Measurements from ENCODE around the gene MAPK13.
"Not testable (repeated sequence)": the region's sequence is repeated elsewhere in the genome, so short reads cannot be mapped to it uniquely, and the experiment has no call there.

Gene MAPK13

DNA sequence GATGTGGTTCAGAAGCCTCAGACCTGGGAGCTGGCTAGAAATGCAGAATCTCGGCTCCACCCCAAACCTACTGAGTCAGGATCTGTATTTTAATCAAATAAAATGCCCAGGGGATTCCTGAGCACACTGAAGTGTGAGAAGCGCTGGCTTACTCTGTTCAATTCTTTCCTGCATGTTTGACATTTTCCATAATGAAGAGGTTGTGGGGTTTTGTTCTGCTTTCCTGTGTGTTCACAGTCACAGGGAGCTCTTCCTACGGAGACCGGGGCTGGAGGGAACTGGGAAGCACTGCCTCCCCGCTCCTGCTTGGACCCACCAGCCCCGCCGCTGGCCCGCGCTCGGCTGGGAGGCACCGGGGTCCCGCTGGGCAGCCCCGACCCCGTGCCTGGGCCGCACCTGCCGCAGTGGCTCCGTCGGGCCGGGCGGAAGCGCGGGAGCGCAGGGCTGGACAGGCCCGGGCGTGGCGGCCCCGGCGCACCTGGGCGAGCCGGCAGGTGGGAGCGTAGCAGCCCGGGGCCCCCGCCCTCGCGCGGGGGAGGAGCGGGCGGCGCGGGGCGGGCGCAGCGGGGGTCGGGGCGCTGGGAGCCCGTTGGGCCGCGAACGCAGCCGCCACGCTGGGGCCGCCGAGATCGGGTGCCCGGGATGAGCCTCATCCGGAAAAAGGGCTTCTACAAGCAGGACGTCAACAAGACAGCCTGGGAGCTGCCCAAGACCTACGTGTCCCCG, at the start of gene MAPK13:
Gene MAPK13, plus strand, starts transcription at position 573 of the 726 bp plus-strand sequence. Its CDS starts 70 bp downstream, at position 643.
- Mint-ChIP-seq H3K27ac (peak within 1 kb of the TSS; percentile 86), H3K27me3 (no peaks in the 10 kb centered on the region), H3K4me1 (peaks cover 54% of the 10 kb centered on the region), H3K9me3 (no peaks in the 10 kb centered on the region), H3K36me3 (peaks cover 19% of the 10 kb centered on the region), H3K4me3 (peak within 1 kb of the TSS; percentile 80)
- ATAC-seq, result peak; percentile 68

DNA sequence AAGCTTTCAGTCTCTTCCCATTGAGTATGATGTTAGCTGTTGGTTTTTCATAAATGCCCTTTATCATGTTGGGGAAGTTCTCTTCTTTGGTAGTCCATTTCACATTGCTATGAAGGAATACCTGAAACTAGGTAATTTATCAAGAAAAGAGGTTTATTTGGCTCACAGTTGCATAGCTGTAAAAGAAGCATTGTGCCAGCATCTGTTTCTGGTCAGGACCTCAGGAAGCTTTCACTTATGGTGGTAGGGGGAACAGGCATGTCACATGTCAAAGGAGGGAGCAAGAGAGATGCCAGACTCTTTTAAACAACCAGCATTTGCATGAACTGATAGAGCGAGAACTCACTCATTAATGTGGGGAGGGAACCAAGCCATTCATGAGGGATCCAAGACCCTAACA, 48.0 kb upstream of the MAPK13 start:
- no peak overlapping the region for H3K4me3 Mint-ChIP-seq
- no peaks in the 10 kb centered on the region for H3K27me3 Mint-ChIP-seq
- H3K9me3 Mint-ChIP-seq, result peaks cover 3% of the 10 kb centered on the region
- peaks cover 84% of the 10 kb centered on the region for H3K36me3 Mint-ChIP-seq
- H3K27ac Mint-ChIP-seq, result no peak overlapping the region
- no peak for ATAC-seq
- H3K4me1 Mint-ChIP-seq, result peaks cover 31% of the 10 kb centered on the region

GRCh38 chr6:36083446-36083845, 46.9 kb upstream of the MAPK13 start:
- no peak overlapping the region for H3K27ac Mint-ChIP-seq
- H3K4me3 Mint-ChIP-seq, result no peak overlapping the region
- peaks cover 75% of the 10 kb centered on the region for H3K36me3 Mint-ChIP-seq
- ATAC-seq, result no peak
- H3K27me3 Mint-ChIP-seq, result no peaks in the 10 kb centered on the region
- peaks cover 33% of the 10 kb centered on the region for H3K4me1 Mint-ChIP-seq
- H3K9me3 Mint-ChIP-seq, result peaks cover 3% of the 10 kb centered on the region

DNA sequence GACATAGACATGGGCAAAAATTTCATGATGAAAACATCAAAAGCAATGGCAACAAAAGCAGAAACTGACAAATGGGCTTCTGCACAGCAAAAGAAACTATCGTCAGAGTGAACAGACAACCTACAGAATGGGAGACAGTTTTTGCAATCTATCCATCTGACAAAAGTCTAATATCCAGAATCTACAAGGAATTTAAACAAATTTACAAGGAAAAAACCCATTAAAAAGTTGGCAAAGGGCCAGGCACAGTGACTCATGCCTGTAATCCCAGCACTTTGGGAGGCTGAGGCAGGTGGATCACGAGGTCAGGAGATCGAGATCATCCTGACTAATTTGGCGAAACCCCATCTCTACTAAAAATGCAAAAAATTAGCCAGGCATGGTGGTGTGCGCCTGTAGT, 42.1 kb upstream of the MAPK13 start:
- ATAC-seq, H3K27ac Mint-ChIP-seq, H3K4me3 Mint-ChIP-seq, H3K9me3 Mint-ChIP-seq, H3K27me3 Mint-ChIP-seq: not testable (repeated sequence)
- peaks cover 26% of the 10 kb centered on the region for H3K4me1 Mint-ChIP-seq
- H3K36me3 Mint-ChIP-seq, result peaks cover 37% of the 10 kb centered on the region

GRCh38 chr6:36089048-36089447, 41.3 kb upstream of the MAPK13 start:
- H3K4me3 Mint-ChIP-seq, result no peak overlapping the region
- H3K4me1 Mint-ChIP-seq, result peaks cover 26% of the 10 kb centered on the region
- no peak overlapping the region for H3K27ac Mint-ChIP-seq
- no peaks in the 10 kb centered on the region for H3K9me3 Mint-ChIP-seq
- H3K36me3 Mint-ChIP-seq, result peaks cover 32% of the 10 kb centered on the region
- no peak for ATAC-seq
- no peaks in the 10 kb centered on the region for H3K27me3 Mint-ChIP-seq

- no peaks in the 10 kb centered on the region for H3K27me3 Mint-ChIP-seq
- no peak for ATAC-seq
- peaks cover 6% of the 10 kb centered on the region for H3K36me3 Mint-ChIP-seq
- no peaks in the 10 kb centered on the region for H3K9me3 Mint-ChIP-seq
- H3K4me3 Mint-ChIP-seq, result no peak overlapping the region
- H3K27ac Mint-ChIP-seq, result no peak overlapping the region
- peaks cover 12% of the 10 kb centered on the region for H3K4me1 Mint-ChIP-seq
Observed at GRCh38 chr6:36094238-36094637, 36.1 kb upstream of the MAPK13 start.

DNA sequence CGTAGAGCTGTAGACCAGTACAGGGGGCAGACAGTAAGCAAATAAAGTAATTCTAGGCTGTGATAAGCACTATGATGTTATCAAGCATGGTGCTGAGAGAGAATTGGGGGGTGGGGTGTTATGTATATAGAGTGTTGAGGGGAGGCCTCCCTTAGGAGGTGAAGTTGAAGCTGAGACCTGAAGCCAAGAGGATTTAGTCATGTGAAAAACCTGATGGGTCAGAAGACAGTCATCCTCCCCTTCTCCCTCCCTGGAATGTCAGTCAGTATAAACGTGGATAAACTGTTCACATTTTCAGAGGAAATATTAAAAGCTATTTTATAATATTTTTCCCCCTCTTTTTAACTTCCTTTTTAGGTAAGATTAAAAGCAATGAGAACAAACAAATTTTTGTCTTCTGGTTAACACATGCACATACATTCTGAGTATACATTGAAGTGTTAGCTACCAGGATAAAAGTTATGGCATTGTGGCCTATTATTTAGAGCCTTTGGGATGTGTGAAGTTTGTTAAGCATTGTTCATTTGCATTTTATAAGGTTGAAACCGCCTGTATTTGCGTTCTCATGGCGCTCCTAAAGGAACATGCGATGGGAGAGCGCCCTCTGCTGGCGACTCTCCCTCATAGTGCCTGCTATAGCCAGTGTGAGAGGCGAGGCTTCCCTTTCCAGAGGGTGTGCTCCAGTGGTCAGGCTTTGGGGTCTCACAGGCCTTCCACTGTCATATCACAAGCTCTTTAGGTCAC, 35.4 kb upstream of the MAPK13 start:
- Mint-ChIP-seq H3K9me3 (no peaks in the 10 kb centered on the region), H3K27me3 (no peaks in the 10 kb centered on the region), H3K4me3 (no peak overlapping the region), H3K4me1 (peaks cover 12% of the 10 kb centered on the region), H3K36me3 (peaks cover 6% of the 10 kb centered on the region), H3K27ac (no peak overlapping the region)
- peak; percentile 84 for ATAC-seq

GRCh38 chr6:36095497-36096391, 34.6 kb upstream of the MAPK13 start:
- Mint-ChIP-seq H3K36me3 (peaks cover 6% of the 10 kb centered on the region), H3K9me3 (no peaks in the 10 kb centered on the region)
- no peak for ATAC-seq

DNA sequence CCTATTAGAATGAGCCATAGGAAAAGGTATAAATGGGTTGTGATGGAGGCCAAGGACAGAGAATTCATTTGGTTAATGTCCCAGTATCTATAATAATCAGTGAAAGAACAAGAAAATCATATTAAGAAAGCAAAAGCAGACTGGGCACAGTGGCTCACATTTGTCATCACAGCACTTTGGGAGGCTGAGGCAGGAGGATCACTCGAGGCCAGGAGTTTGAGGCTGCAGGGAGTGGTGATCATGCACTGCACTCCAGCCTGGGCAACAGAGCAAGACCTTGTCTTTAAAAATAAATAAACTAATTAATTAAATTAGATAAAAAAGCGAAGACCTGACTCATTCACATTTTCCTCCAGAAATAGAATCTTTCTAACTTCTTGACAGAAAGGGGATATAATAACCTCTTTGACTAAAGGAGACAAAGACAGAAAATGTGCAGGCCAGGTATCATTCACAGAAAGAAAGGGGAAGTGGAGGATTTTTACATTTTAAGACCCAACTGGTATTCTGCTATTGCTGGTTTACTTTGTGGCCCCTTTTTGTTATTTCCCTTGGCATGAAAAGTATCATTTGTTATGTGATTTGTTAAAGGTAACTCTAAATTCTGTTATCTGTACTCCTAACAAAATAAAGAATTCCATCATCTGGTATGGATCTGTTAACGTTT, 31.9 kb upstream of the MAPK13 start:
- Mint-ChIP-seq H3K36me3 (peaks cover 6% of the 10 kb centered on the region), H3K27ac (peak overlapping the region; percentile 22), H3K4me3 (no peak overlapping the region), H3K27me3 (no peaks in the 10 kb centered on the region), H3K4me1 (peaks cover 12% of the 10 kb centered on the region), H3K9me3 (no peaks in the 10 kb centered on the region)
- no peak for ATAC-seq

More at GRCh38 chr6:36095497-36096391, 34.6 kb upstream of the MAPK13 start:
- Mint-ChIP-seq H3K4me3 (no peak overlapping the region), H3K4me1 (peaks cover 12% of the 10 kb centered on the region), H3K27me3 (no peaks in the 10 kb centered on the region), H3K27ac (no peak overlapping the region)

GRCh38 chr6:36098920-36099647, 31.2 kb upstream of the MAPK13 start:
- peaks cover 11% of the 10 kb centered on the region for H3K36me3 Mint-ChIP-seq
- H3K9me3 Mint-ChIP-seq, result no peaks in the 10 kb centered on the region
- peak overlapping the region; percentile 12 for H3K27ac Mint-ChIP-seq
- peaks cover 12% of the 10 kb centered on the region for H3K4me1 Mint-ChIP-seq
- no peak for ATAC-seq
- no peak overlapping the region for H3K4me3 Mint-ChIP-seq
- no peaks in the 10 kb centered on the region for H3K27me3 Mint-ChIP-seq

DNA sequence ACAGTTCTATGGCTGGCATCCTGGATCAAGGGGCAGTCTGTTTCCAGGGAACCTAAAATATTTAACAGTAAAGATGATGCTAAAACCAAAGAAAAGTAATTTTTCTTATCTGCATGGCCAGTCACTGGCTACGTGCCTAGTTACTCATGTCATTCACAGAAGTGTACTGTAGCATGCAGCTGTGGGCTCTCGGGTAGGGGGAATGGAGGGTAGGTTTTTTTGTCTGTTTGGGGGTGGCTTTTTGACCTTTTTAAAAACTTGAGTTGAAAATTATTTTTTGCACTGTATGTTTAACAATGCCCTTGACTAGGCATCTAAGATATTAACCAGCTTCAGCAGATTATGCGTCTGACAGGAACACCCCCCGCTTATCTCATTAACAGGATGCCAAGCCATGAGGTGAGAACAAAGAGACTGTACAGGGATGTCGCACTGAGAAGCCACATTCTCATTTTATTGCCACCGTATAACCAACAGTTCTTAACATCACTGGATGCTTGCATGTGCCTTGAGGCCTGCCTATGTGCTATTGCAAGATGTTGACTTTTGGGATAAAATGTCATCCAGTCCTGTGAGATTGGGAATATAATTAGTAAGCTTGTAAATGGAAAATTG, 30.3 kb upstream of the MAPK13 start:
- ATAC-seq, result no peak
- no peaks in the 10 kb centered on the region for H3K9me3 Mint-ChIP-seq

DNA sequence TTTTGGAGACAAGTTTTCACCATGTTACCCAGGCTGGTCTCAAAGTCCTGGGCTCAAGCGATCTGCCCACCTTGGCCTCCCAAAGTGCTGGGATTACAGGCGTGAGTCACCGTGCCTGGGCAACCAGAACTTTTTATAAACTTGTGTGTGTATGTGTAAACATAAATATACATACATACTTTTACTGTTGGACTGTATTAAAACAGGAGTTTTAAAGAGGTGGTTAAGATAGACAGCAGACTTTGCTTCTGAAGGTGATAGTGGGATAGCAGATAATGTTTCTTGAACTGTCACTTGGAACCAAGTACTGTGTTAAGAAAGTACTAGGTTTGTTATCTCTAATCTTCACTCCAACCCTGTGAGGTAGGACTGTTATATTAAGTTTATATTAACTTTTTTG, 28.6 kb upstream of the MAPK13 start:
- H3K27ac Mint-ChIP-seq, result no peak overlapping the region
- H3K4me3 Mint-ChIP-seq, result no peak overlapping the region
- no peak for ATAC-seq
- H3K36me3 Mint-ChIP-seq, result peaks cover 25% of the 10 kb centered on the region
- no peaks in the 10 kb centered on the region for H3K27me3 Mint-ChIP-seq
- H3K4me1 Mint-ChIP-seq, result no peaks in the 10 kb centered on the region
- no peaks in the 10 kb centered on the region for H3K9me3 Mint-ChIP-seq

More for the DNA sequence above, 30.3 kb upstream of the MAPK13 start:
- Mint-ChIP-seq H3K4me1 (peaks cover 6% of the 10 kb centered on the region), H3K27me3 (no peaks in the 10 kb centered on the region), H3K36me3 (peaks cover 15% of the 10 kb centered on the region), H3K4me3 (no peak overlapping the region), H3K27ac (peak overlapping the region; percentile 12)

- Mint-ChIP-seq H3K27ac (no peak overlapping the region), H3K36me3 (peaks cover 32% of the 10 kb centered on the region), H3K4me3 (no peak overlapping the region), H3K4me1 (peaks cover 1% of the 10 kb centered on the region), H3K27me3 (no peaks in the 10 kb centered on the region), H3K9me3 (no peaks in the 10 kb centered on the region)
- ATAC-seq, result no peak
Observed at GRCh38 chr6:36102853-36103252, 27.5 kb upstream of the MAPK13 start.

DNA sequence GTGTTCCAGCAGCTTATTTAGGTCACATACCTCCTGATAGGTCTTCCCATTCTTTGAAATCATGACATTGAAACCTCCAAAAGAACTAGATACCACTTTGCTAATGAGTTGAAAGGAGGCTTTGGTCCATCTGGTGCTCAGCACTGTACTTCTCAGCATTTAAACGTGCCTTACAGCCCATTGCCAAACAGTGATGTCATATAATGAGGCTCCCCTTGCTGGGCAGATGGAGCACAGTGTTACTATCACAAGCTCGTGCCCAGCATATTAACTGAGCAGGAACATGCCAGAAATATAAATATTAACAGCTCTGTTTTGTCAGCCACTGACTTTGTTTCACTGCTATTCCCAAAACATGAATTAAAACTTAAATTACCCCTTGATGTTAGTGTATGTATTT, 25.5 kb upstream of the MAPK13 start:
- ATAC-seq, result no peak
- H3K36me3 Mint-ChIP-seq, result peaks cover 46% of the 10 kb centered on the region

More for the DNA sequence above, 25.5 kb upstream of the MAPK13 start:
- H3K4me1 Mint-ChIP-seq, result peaks cover 20% of the 10 kb centered on the region
- H3K4me3 Mint-ChIP-seq, result no peak overlapping the region
- no peaks in the 10 kb centered on the region for H3K9me3 Mint-ChIP-seq
- H3K27ac Mint-ChIP-seq, result no peak overlapping the region
- no peaks in the 10 kb centered on the region for H3K27me3 Mint-ChIP-seq

All from stimulated activated memory B cell treated with anti-CD40 and anti-IgM and Interleukin-4, amounts not matched to agents 10 μg/mL and 1 μg/mL and 100 μg/mL, for 72 hours (primary cell).